Keratinocyte (primary cell): ENCODE data around the gene BRICD5. TPM values are rescaled to one million over a fixed set of nuclear protein-coding genes. Genes with fewer than 3 reads are reported as not detected.

Experiments
- DNase-seq: peaks from one replicate; pipeline ENCODE4 v3.0.0-alpha.2; 2011; ENCODE audit warnings: low read depth, missing footprints, low spot score
- FAIRE-seq: peaks from 2 replicates; lab custom pipeline; 2011; peaks lifted over from hg19 to GRCh38; lab: Jason Lieb, UNC
- H2AFZ ChIP-seq: 2 replicates; pipeline ENCODE4 v1.6.0; 2012; ENCODE audit warnings: low read length, control low read depth, inconsistent platforms; ENCODE audit not compliant: control insufficient read depth
- H3K27ac ChIP-seq: 2 replicates; pipeline ENCODE4 v1.5.1; 2011; ENCODE audit warnings: low read length; ENCODE audit not compliant: control insufficient read depth, insufficient read depth
- H3K27me3 ChIP-seq: 3 replicates; pipeline ENCODE4 v1.6.0; 2011; ENCODE audit warnings: low read length; ENCODE audit not compliant: control insufficient read depth, insufficient read depth; ENCODE audit errors: extremely low read depth
- H3K36me3 ChIP-seq, 2 experiments: 2 replicates in 1 of 2; 3 replicates in 1 of 2; pipeline ENCODE4 v1.5.1; 2011; ENCODE audit warnings: low read length in 2 of 2, mild to moderate bottlenecking in 1 of 2; ENCODE audit not compliant: control insufficient read depth in 2 of 2, insufficient read depth in 2 of 2; ENCODE audit errors: extremely low read depth in 1 of 2
- H3K4me1 ChIP-seq: 3 replicates; pipeline ENCODE4 v1.5.1; 2011; ENCODE audit warnings: low read length; ENCODE audit not compliant: control insufficient read depth, insufficient read depth; ENCODE audit errors: extremely low read depth
- H3K4me2 ChIP-seq: 3 replicates; pipeline ENCODE4 v1.6.0; 2011; ENCODE audit warnings: low read depth, low read length; ENCODE audit not compliant: control insufficient read depth, insufficient read depth; ENCODE audit errors: extremely low read depth
- H3K4me3 ChIP-seq, 3 experiments: fragments of 200-600 bp in 1 of 3; sonication (generic) in 1 of 3; 2 replicates in 2 of 3; 3 replicates in 1 of 3; pipeline ENCODE4 v1.5.1; 2011 to 2016; ENCODE audit warnings: low read length in 3 of 3, mild to moderate bottlenecking in 3 of 3, control low read depth in 2 of 3, inconsistent platforms in 1 of 3, low read depth in 1 of 3, mixed read lengths in 1 of 3, mixed run types in 1 of 3, moderate library complexity in 1 of 3; ENCODE audit not compliant: control insufficient read depth in 2 of 3, insufficient read depth in 2 of 3; ENCODE audit errors: extremely low read depth in 1 of 3
- H3K79me2 ChIP-seq: 2 replicates; pipeline ENCODE4 v1.6.0; 2012; ENCODE audit warnings: low read length; ENCODE audit not compliant: control insufficient read depth, insufficient read depth
- H3K9ac ChIP-seq: 3 replicates; pipeline ENCODE4 v1.6.0; 2011; ENCODE audit warnings: low read length; ENCODE audit not compliant: control insufficient read depth, insufficient read depth; ENCODE audit errors: extremely low read depth
- H3K9me1 ChIP-seq: 3 replicates; pipeline ENCODE4 v1.6.0; 2011; ENCODE audit warnings: low read length; ENCODE audit not compliant: control insufficient read depth, insufficient read depth; ENCODE audit errors: extremely low read depth
- H3K9me3 ChIP-seq: 2 replicates; pipeline ENCODE4 v1.5.1; 2012; ENCODE audit warnings: low read depth, low read length; ENCODE audit not compliant: control insufficient read depth
- H4K20me1 ChIP-seq: 3 replicates; pipeline ENCODE4 v1.6.0; 2011; ENCODE audit warnings: low read length; ENCODE audit not compliant: control insufficient read depth, insufficient read depth; ENCODE audit errors: extremely low read depth
- EZH2 ChIP-seq: IDR thresholded peaks from one replicate; pipeline ENCODE4 v1.6.1; 2012; ENCODE audit warnings: inconsistent platforms, mild to moderate bottlenecking, low read length, moderate library complexity
- dilution Hi-C: fragments of 300-500 bp; cut with MboI; formaldehyde crosslinking; loops from one replicate; pipeline ENCODE4 v1.7.0; 2020; ENCODE audit warnings: low sequenced_read_pairs; ENCODE audit not compliant: extremely low pct_ligation_motif_present
- polyA plus RNA-seq, 5 experiments: library from polyadenylated mRNA; depleted of rRNA in 3 of 5; stranded (reverse) in 3 of 5; stranded (forward) in 1 of 5; unstranded in 1 of 5; fragments of >200 nt; gene quantifications; 1 replicate in 1 of 5; 2 replicates in 3 of 5; 3 replicates in 1 of 5; pipeline versions ENCODE4 v1.2.1 to v1.2.3, GENCODE V29; 2011 to 2012; ENCODE audit warnings: missing spikeins in 2 of 5, low read depth in 1 of 5, low replicate concordance in 1 of 5
- TF ChIP-seq, protein P1 (sequence below), 3 experiments: IDR thresholded peaks in 1 of 3; conservative IDR thresholded peaks in 1 of 3; optimal IDR thresholded peaks in 1 of 3; 2 replicates in 2 of 3; 3 replicates in 1 of 3; pipeline versions ENCODE3 to v1.5.1; 2011; ENCODE audit warnings: low read length in 3 of 3, mild to moderate bottlenecking in 3 of 3, moderate library complexity in 2 of 3, control low read depth in 1 of 3, inconsistent platforms in 1 of 3; ENCODE audit not compliant: insufficient read depth in 2 of 3; ENCODE audit errors: extremely low read depth in 1 of 3

BRICD5 gene
- polyA plus RNA-seq, 1 donor (not counting 4 experiments of a cell fraction or from before 2014, with no cell fraction given), result 1.8 TPM

DNA sequence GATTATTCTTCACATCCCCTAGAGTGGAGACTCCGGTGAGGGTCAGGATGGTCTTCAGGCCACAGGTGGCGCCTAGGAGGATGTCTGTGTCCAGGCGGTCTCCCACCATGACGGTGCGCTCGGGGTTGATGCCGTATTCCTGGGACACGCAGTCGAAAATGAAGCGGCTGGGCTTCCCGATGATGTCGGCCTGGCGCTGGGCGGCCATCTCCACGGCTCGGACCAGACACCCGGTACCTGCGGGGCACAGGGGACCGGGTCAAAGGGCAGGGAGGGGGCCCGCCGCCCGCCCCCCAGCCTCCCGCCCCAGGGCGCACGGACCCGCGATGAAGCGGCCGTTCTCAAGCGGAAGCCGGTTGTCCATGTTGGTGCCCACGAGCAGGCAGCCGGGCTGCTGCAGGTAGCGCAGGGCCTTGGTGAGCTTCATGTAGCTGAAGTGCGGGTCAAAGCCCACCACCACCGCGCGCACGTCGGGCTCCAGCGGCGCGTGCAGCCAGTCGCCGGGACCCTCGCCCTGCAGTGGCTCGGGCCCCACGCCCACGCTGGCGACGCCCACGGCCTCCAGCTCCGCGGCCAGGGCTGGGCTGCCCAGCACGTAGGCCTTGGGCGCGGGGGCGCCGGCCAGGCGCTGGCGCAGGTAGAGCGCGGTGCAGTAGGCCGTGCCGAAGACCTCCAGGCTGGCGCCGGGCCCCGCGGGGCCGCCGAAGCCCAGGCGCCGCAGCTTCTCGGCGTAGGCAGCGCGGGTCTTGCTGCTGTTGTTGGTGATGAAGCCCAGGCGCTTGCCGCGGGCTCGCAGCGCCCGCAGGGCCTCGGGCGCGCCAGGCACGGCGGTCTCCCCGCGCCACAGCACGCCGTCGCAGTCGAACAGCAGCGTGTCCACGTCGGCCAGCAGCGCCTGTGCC, 3.4 kb upstream of the BRICD5 start:
- Histone ChIP-seq H3K79me2 (peaks cover 20% of the 10 kb centered on the region), H2AFZ (peak overlapping the region; percentile 51), H3K4me2 (peak overlapping the region; percentile 79), H4K20me1 (no peaks in the 10 kb centered on the region), H3K36me3 (peaks cover 3 to 15% of the 10 kb centered on the region in 2 experiments), H3K4me3 (peak overlapping the region; percentile 61 to 80 (median 75)), H3K4me1 (peaks cover 13% of the 10 kb centered on the region), H3K27me3 (no peaks in the 10 kb centered on the region), H3K9me3 (no peaks in the 10 kb centered on the region), H3K27ac (peak overlapping the region; percentile 31), H3K9me1 (no peaks in the 10 kb centered on the region), H3K9ac (peak overlapping the region; percentile 78)
- TF ChIP-seq, protein P1, sequence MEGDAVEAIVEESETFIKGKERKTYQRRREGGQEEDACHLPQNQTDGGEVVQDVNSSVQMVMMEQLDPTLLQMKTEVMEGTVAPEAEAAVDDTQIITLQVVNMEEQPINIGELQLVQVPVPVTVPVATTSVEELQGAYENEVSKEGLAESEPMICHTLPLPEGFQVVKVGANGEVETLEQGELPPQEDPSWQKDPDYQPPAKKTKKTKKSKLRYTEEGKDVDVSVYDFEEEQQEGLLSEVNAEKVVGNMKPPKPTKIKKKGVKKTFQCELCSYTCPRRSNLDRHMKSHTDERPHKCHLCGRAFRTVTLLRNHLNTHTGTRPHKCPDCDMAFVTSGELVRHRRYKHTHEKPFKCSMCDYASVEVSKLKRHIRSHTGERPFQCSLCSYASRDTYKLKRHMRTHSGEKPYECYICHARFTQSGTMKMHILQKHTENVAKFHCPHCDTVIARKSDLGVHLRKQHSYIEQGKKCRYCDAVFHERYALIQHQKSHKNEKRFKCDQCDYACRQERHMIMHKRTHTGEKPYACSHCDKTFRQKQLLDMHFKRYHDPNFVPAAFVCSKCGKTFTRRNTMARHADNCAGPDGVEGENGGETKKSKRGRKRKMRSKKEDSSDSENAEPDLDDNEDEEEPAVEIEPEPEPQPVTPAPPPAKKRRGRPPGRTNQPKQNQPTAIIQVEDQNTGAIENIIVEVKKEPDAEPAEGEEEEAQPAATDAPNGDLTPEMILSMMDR (optimal IDR thresholded peaks at IDR 0.05 in 1 of 3, IDR thresholded peaks at IDR 0.05 in 1 of 3, conservative IDR thresholded peaks at IDR 0.05 in 1 of 3; ENCODE audit: extremely low read depth in 1 of 3, insufficient read depth in 2 of 3, low read length in 3 of 3), result no peak
- no peak for TF ChIP-seq EZH2
- FAIRE-seq, result no peak
- dilution Hi-C loops, result no loop called here
- no peak for DNase-seq

DNA sequence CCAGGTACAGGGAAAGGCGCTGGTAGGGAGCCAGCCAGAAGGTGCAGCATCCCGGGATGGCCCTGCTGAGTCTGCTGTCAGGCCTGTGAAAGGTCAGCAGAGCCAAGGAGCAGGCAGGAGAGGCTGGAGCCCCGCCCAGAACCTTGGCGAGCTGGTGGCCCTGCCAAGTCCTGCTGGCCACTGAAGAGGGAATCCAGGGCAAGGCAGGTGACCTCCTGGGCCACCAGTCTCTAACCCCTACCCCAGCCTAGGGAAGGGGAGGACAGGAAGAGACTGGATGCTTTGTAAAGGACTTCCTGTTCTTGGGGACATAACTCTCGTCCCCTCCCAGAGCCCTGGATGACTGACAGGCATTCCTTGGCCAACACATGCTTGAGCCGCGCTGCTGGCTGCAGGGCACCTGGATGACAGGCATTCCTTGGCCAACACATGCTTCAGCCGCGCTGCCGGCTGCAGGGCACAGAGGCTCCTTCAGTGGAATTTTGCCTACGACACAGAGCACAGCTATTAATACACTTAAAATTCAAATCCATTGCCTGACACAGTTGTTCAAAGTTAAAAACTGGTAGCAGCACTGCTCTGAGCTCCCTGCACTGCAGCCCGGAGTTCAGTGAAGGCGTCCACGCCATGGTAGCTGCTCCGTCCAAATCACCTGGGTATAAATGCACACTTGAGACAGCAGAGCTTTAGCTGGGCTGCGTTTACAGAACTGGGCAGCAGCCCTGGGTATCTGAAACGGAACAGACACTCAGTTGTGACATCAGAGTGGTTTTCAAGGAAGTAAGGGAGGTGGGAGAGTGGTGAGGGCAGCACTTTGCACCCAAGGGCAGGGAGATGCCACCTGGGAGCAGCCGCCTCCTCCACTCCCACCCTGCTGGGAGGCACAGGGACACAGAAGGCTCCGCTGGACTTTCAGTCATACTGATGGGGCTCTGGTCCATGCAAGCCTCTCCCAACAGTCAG, 2.0 kb upstream of the BRICD5 start:
- Histone ChIP-seq H3K27ac (no peak overlapping the region), H3K36me3 (peaks cover 8 to 19% of the 10 kb centered on the region in 2 experiments), H3K4me2 (peak overlapping the region; percentile 79), H2AFZ (no peak overlapping the region), H3K4me3 (peak overlapping the region; percentile 55 to 75 (median 61)), H3K9me3 (no peaks in the 10 kb centered on the region), H3K9ac (peak overlapping the region; percentile 78), H4K20me1 (no peaks in the 10 kb centered on the region), H3K27me3 (no peaks in the 10 kb centered on the region), H3K79me2 (peaks cover 20% of the 10 kb centered on the region), H3K4me1 (peaks cover 13% of the 10 kb centered on the region), H3K9me1 (no peaks in the 10 kb centered on the region)
- DNase-seq (no peak), FAIRE-seq (no peak)
- no peak for TF ChIP-seq EZH2
- TF ChIP-seq, protein P1 (optimal IDR thresholded peaks at IDR 0.05 in 1 of 3, IDR thresholded peaks at IDR 0.05 in 1 of 3, conservative IDR thresholded peaks at IDR 0.05 in 1 of 3; ENCODE audit: extremely low read depth in 1 of 3, insufficient read depth in 2 of 3, low read length in 3 of 3), result no peak
- dilution Hi-C loops, result no loop called here
